Body of pancreas (tissue), 4 donors: Measurements from ENCODE around the gene CASZ1.

Experiments
- CTCF ChIP-seq, 7 experiments: fragments of 450-650 bp in 4 of 7; fragments of 200-600 bp in 3 of 7; sonication (generic) in 3 of 7; IDR thresholded peaks; one replicate each; pipeline ENCODE4 v1.5.1; 2016 to 2019; ENCODE audit warnings: antibody characterized with exemption in 7 of 7
- POLR2A ChIP-seq, 3 donors: fragments of 450-650 bp; IDR thresholded peaks; one replicate each; pipeline ENCODE4 v1.6.1; 2016; ENCODE audit warnings: antibody characterized with exemption in 3 of 3, mild to moderate bottlenecking in 2 of 3

GRCh38 chr1:10602936-10603335 lies 193.5 kb downstream of the CASZ1 start:
- no peak for TF ChIP-seq CTCF (IDR thresholded peaks at IDR 0.05)
- no peak for TF ChIP-seq POLR2A (IDR thresholded peaks at IDR 0.05)
